Left ventricle myocardium inferior (tissue), 1 donor: ENCODE measurements around the gene HARBI1. TPM values are rescaled to one million over a fixed set of nuclear protein-coding genes. Genes with fewer than 3 reads are reported as not detected.
"Not testable (repeated sequence)": the region's sequence is repeated elsewhere in the genome, so short reads cannot be mapped to it uniquely, and the experiment has no call there.

Experiments used
- DNase-seq: peaks from one replicate; pipeline ENCODE4 v3.0.0-alpha.2; 2020
- H3K27ac ChIP-seq: fragments of 200-600 bp; replicated peaks from 2 replicates; pipeline ENCODE4 v1.8.0; 2021
- H3K27me3 ChIP-seq: fragments of 200-600 bp; 2 replicates; pipeline ENCODE4 v1.8.0; 2021; ENCODE audit warnings: low read depth
- H3K36me3 ChIP-seq: fragments of 200-600 bp; 2 replicates; pipeline ENCODE4 v1.8.0; 2021
- H3K4me1 ChIP-seq: fragments of 200-600 bp; 2 replicates; pipeline ENCODE4 v1.8.0; 2021
- H3K4me3 ChIP-seq: fragments of 200-600 bp; 2 replicates; pipeline ENCODE4 v1.8.0; 2021; ENCODE audit warnings: mild to moderate bottlenecking, moderate library complexity
- H3K9me3 ChIP-seq: fragments of 200-600 bp; replicated peaks from 2 replicates; pipeline ENCODE4 v1.8.0; 2021
- CTCF ChIP-seq: fragments of 200-600 bp; IDR thresholded peaks from 2 replicates; pipeline ENCODE4 v1.8.0; 2021; ENCODE audit warnings: antibody characterized with exemption, mild to moderate bottlenecking, borderline replicate concordance
- intact Hi-C: fragments of 100-400 bp; cut with micrococcal nuclease; formaldehyde crosslinking; loops from one replicate; pipeline ENCODE4 v1.11.0; 2022
- total RNA-seq: library from RNA; stranded (reverse); fragmentation: NEBNext Ultra II Directional; extraction: Animal tissue kit (Norgen Biotek cat#: 25700); gene quantifications from one replicate; pipeline ENCODE4 v1.2.1, GENCODE V29; 2021
- donor health status: DM: no; HTN: yes; CAD: no; lungs with severe emphysema.

HARBI1 gene
- total RNA-seq, 1 donor from 2014 or later, result 4.8 TPM

GRCh38 chr11:46594374-46594700 is 22.7 kb downstream of the HARBI1 start:
- Histone ChIP-seq H3K9me3 (no peaks in the 10 kb centered on the region), H3K27ac (peak overlapping the region; percentile 87), H3K36me3 (no peaks in the 10 kb centered on the region), H3K4me3 (peak overlapping the region; percentile 94), H3K4me1 (peaks cover 53% of the 10 kb centered on the region), H3K27me3 (no peaks in the 10 kb centered on the region)
- no peak for DNase-seq
- TF ChIP-seq CTCF, result no peak
- intact Hi-C loops, result no loop called here

- Histone ChIP-seq H3K27me3 (no peaks in the 10 kb centered on the region), H3K9me3 (no peaks in the 10 kb centered on the region), H3K4me1 (peaks cover 58% of the 10 kb centered on the region), H3K27ac (peak within 1 kb of the TSS; percentile 87), H3K4me3 (peak within 1 kb of the TSS; percentile 94), H3K36me3 (no peaks in the 10 kb centered on the region)
- no peak for TF ChIP-seq CTCF
- intact Hi-C loops, result no loop called here
- DNase-seq, result peak; percentile 85
Measured at GRCh38 chr11:46593550-46594373, 23.3 kb downstream of the HARBI1 start, which contains the start of gene AMBRA1. Gene AMBRA1, minus strand, starts transcription at chr11:46594023. Its CDS starts 45,643 bp downstream, at chr11:46548380.

- Histone ChIP-seq H3K36me3 (no peaks in the 10 kb centered on the region), H3K4me3 (peak overlapping the region; percentile 31), H3K9me3 (no peaks in the 10 kb centered on the region), H3K27ac (peak overlapping the region; percentile 34), H3K27me3 (no peaks in the 10 kb centered on the region), H3K4me1 (peaks cover 64% of the 10 kb centered on the region)
- intact Hi-C loops, result no loop called here
- no peak for DNase-seq
- no peak for TF ChIP-seq CTCF
Measured at GRCh38 chr11:46590740-46591605, 26.1 kb downstream of the HARBI1 start.

- Histone ChIP-seq H3K4me3 (no peak overlapping the region), H3K9me3 (no peaks in the 10 kb centered on the region), H3K4me1 (peaks cover 60% of the 10 kb centered on the region), H3K36me3 (no peaks in the 10 kb centered on the region), H3K27ac (no peak overlapping the region), H3K27me3 (no peaks in the 10 kb centered on the region)
- intact Hi-C loops, result no loop called here
- no peak for TF ChIP-seq CTCF
- DNase-seq, result no peak
Measured at GRCh38 chr11:46588915-46589314, 28.1 kb downstream of the HARBI1 start.

GRCh38 chr11:46588131-46588530 is 28.9 kb downstream of the HARBI1 start:
- TF ChIP-seq CTCF, result no peak
- no peak for DNase-seq
- H3K36me3 ChIP-seq, result no peaks in the 10 kb centered on the region
- H3K27ac ChIP-seq, result no peak overlapping the region
- peaks cover 53% of the 10 kb centered on the region for H3K4me1 ChIP-seq
- no peaks in the 10 kb centered on the region for H3K9me3 ChIP-seq
- H3K27me3 ChIP-seq, result no peaks in the 10 kb centered on the region
- no peak overlapping the region for H3K4me3 ChIP-seq
- intact Hi-C loops, result no loop called here

GRCh38 chr11:46583513-46583912 is 33.5 kb downstream of the HARBI1 start:
- H3K27ac ChIP-seq, DNase-seq, H3K4me3 ChIP-seq, intact Hi-C loops, H3K27me3 ChIP-seq, H3K9me3 ChIP-seq, H3K36me3 ChIP-seq: not testable (repeated sequence)
- peaks cover 23% of the 10 kb centered on the region for H3K4me1 ChIP-seq
